GM12878 (cell line): ENCODE data around the gene FOXO3. TPM values are rescaled to one million over a fixed set of nuclear protein-coding genes. Genes with fewer than 3 reads are reported as not detected.

ENCODE experiments used
- ATAC-seq: fragments of 200-7000 bp; cut with Tn5 transposase; 3 replicates; pipeline ENCODE4 v1.9.1; 2020; ENCODE audit warnings: mild to moderate bottlenecking, moderate library complexity
- BruUV-seq: library from RNA; stranded (reverse); fragments of 400-500 nt; replicated peaks from 2 replicates; lab custom pipeline; 2021; lab: Mats Ljungman, UMichigan
- CTCF ChIA-PET: fragments of 300-600 bp; sonication (Branson Sonifier 250); formaldehyde crosslinking; extraction: SDS; loops from one replicate; lab custom pipeline; 2021; ENCODE audit warnings: inconsistent platforms; lab: Yijun Ruan, JAX
- POLR2A ChIA-PET: fragments of 350-600 bp; formaldehyde crosslinking; extraction: SDS; loops from one replicate; lab custom pipeline; 2021; ENCODE audit warnings: inconsistent platforms; lab: Charles Lee
- RAD21 ChIA-PET: fragments of 300-600 bp; sonication (Branson Sonifier 250); formaldehyde crosslinking; loops from one replicate; lab custom pipeline; 2023; ENCODE audit warnings: antibody characterized with exemption; ENCODE audit not compliant: unreplicated experiment; lab: Charles Lee
- SMC1A ChIA-PET: fragments of 300-600 bp; sonication (Branson Sonifier 250); formaldehyde crosslinking; loops from one replicate; lab custom pipeline; 2023; ENCODE audit not compliant: unreplicated experiment, uncharacterized antibody; lab: Charles Lee
- DNase-seq: peaks from one replicate; pipeline ENCODE4 v3.0.0-alpha.2; 2011; ENCODE audit warnings: low read depth, low spot score
- FAIRE-seq: peaks from 3 replicates; lab custom pipeline; 2011; peaks lifted over from hg19 to GRCh38; lab: Jason Lieb, UNC
- H2AFZ ChIP-seq: 2 replicates; pipeline ENCODE4 v1.6.0; 2011; ENCODE audit warnings: low read depth, low read length, control low read depth; ENCODE audit not compliant: control insufficient read depth
- H3K27ac ChIP-seq: 2 replicates; pipeline ENCODE4 v1.5.1; 2011; ENCODE audit warnings: control low read depth; ENCODE audit not compliant: control insufficient read depth, insufficient read depth
- H3K27me3 ChIP-seq, 2 experiments: replicated peaks in 1 of 2; 2 replicates each; pipeline versions ENCODE4 v1.6.0 to v1.6.1; 2011; ENCODE audit warnings: low read length in 1 of 2; ENCODE audit not compliant: control insufficient read depth in 2 of 2, insufficient read depth in 2 of 2
- H3K36me3 ChIP-seq, 2 experiments: 2 replicates each; pipeline ENCODE4 v1.5.1; 2011; ENCODE audit warnings: low read length in 1 of 2; ENCODE audit not compliant: control insufficient read depth in 2 of 2, insufficient read depth in 2 of 2
- H3K4me1 ChIP-seq: 2 replicates; pipeline ENCODE4 v1.6.1; 2011; ENCODE audit warnings: mild to moderate bottlenecking, low read length, moderate library complexity, mixed read lengths; ENCODE audit not compliant: control insufficient read depth, insufficient read depth
- H3K4me2 ChIP-seq: 2 replicates; pipeline ENCODE4 v1.6.0; 2011; ENCODE audit warnings: control low read depth; ENCODE audit not compliant: control insufficient read depth, insufficient read depth
- H3K4me3 ChIP-seq: fragments of 200-600 bp; sonication (generic); 2 replicates; pipeline ENCODE4 v1.5.1; 2016
- H3K79me2 ChIP-seq: 2 replicates; pipeline ENCODE4 v1.6.0; 2011; ENCODE audit warnings: low read length; ENCODE audit not compliant: control insufficient read depth, insufficient read depth
- H3K9ac ChIP-seq: 2 replicates; pipeline ENCODE4 v1.8.0; 2011; ENCODE audit warnings: low read length, control low read depth, mixed read lengths; ENCODE audit not compliant: control insufficient read depth, insufficient read depth
- H3K9me3 ChIP-seq: replicated peaks from 3 replicates; pipeline ENCODE4 v1.5.1; 2011; ENCODE audit warnings: mild to moderate bottlenecking, low read length; ENCODE audit not compliant: control insufficient read depth, insufficient read depth
- H4K20me1 ChIP-seq: 2 replicates; pipeline ENCODE4 v1.6.0; 2011; ENCODE audit not compliant: control insufficient read depth, insufficient read depth
- MEF2A ChIP-seq: IDR thresholded peaks from 2 replicates; pipeline ENCODE4 v1.6.1; 2011; ENCODE audit warnings: low read depth, mild to moderate bottlenecking, low read length, moderate library complexity; ENCODE audit not compliant: insufficient read depth
- POLR2A ChIP-seq: IDR thresholded peaks from 2 replicates; pipeline ENCODE4 v1.6.1; 2011; ENCODE audit warnings: low read depth, mild to moderate bottlenecking, low read length
- SIN3A ChIP-seq: IDR thresholded peaks from 2 replicates; pipeline ENCODE4 v1.6.1; 2012; ENCODE audit warnings: low read depth, low read length, improper control_type of control experiment
- ZNF207 ChIP-seq: fragments of 450-650 bp; IDR thresholded peaks from 2 replicates; pipeline ENCODE4 v1.6.1; 2014; ENCODE audit warnings: antibody characterized with exemption, mild to moderate bottlenecking, borderline replicate concordance
- WGBS: methylation state at CpG from one replicate; pipeline ENCODE4 v1.1.6; 2016; ENCODE audit warnings: low lambda C conversion rate; ENCODE audit not compliant: insufficient replicate concordance, insufficient coverage; ENCODE audit errors: missing lambda C conversion rate; 5-methylcytosine and 5-hydroxymethylcytosine counted together
- in situ Hi-C: fragments of 300-500 bp; cut with MboI; formaldehyde crosslinking; loops from 9 replicates; pipeline ENCODE4 v1.14.3; 2018; ENCODE audit warnings: mixed read lengths
- intact Hi-C: fragments of 100-400 bp; cut with micrococcal nuclease; formaldehyde crosslinking; loops from one replicate; pipeline ENCODE4 v1.14.2; 2022; ENCODE audit not compliant: unreplicated experiment
- polyA plus RNA-seq, 11 experiments: library from polyadenylated mRNA; depleted of rRNA in 4 of 11; unstranded in 6 of 11; stranded (reverse) in 5 of 11; fragments of >200 nt; fragmentation: Nextera tagmentation in 4 of 11; fragmentation: Illumina TruSeq in 1 of 11; extraction: Ambion mirVana in 4 of 11; extraction: Trizol in 1 of 11; gene quantifications; 1 replicate in 1 of 11; 2 replicates in 10 of 11; pipeline versions ENCODE4 v1.2.1 to v1.2.3, GENCODE V29; 2011 to 2016; ENCODE audit warnings: inconsistent platforms in 2 of 11, missing spikeins in 2 of 11, low read depth in 1 of 11
- total RNA-seq, 4 experiments: library from RNA; depleted of rRNA in 3 of 4; stranded (reverse); fragments of >200 nt in 3 of 4; fragmentation: Illumina TruSeq in 1 of 4; extraction: Trizol in 1 of 4; gene quantifications; 2 replicates each; pipeline versions ENCODE4 v1.2.1 to v1.2.3, GENCODE V29; 2013 to 2021
- TF ChIP-seq, protein P1 (sequence below): fragments of 450-650 bp; IDR thresholded peaks from 2 replicates; pipeline ENCODE4 v1.6.1; 2018; ENCODE audit warnings: mild to moderate bottlenecking, low read depth, moderate library complexity; ENCODE audit not compliant: partially characterized antibody

FOXO3 gene
- total and polyA plus RNA-seq, 10 of the 15 experiments (the other 5 are each of a cell fraction or from before 2014, with no cell fraction given), result 0.82 to 4.5 (median 1.7) TPM

- WGBS, result 41% methylated on average over 5 of the region's 5 CpGs
- ChIA-PET POLR2A (no interaction called here), RAD21 (no interaction called here), SMC1A (no interaction called here), CTCF (no interaction called here)
- no TSS peak for BruUV-seq
- intact Hi-C loops, result no loop called here
- Histone ChIP-seq H3K79me2 (no peaks in the 10 kb centered on the region), H3K4me1 (no peaks in the 10 kb centered on the region), H3K9ac (no peak overlapping the region), H3K27me3 (peaks cover 1 to 5% of the 10 kb centered on the region in 2 experiments; a peak in 3 of 4 replicates), H3K36me3 (no peaks in the 10 kb centered on the region), H2AFZ (no peak overlapping the region), H3K9me3 (no peaks in the 10 kb centered on the region; the same call in 2 of the 3 replicates), H3K4me2 (no peak overlapping the region), H3K4me3 (no peak overlapping the region), H4K20me1 (no peaks in the 10 kb centered on the region), H3K27ac (no peak overlapping the region)
- TF ChIP-seq SIN3A, result no peak
- no peak for TF ChIP-seq ZNF207
- TF ChIP-seq MEF2A, result no peak
- TF ChIP-seq, protein P1, sequence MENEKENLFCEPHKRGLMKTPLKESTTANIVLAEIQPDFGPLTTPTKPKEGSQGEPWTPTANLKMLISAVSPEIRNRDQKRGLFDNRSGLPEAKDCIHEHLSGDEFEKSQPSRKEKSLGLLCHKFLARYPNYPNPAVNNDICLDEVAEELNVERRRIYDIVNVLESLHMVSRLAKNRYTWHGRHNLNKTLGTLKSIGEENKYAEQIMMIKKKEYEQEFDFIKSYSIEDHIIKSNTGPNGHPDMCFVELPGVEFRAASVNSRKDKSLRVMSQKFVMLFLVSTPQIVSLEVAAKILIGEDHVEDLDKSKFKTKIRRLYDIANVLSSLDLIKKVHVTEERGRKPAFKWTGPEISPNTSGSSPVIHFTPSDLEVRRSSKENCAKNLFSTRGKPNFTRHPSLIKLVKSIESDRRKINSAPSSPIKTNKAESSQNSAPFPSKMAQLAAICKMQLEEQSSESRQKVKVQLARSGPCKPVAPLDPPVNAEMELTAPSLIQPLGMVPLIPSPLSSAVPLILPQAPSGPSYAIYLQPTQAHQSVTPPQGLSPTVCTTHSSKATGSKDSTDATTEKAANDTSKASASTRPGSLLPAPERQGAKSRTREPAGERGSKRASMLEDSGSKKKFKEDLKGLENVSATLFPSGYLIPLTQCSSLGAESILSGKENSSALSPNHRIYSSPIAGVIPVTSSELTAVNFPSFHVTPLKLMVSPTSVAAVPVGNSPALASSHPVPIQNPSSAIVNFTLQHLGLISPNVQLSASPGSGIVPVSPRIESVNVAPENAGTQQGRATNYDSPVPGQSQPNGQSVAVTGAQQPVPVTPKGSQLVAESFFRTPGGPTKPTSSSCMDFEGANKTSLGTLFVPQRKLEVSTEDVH, result no peak
- no peak for TF ChIP-seq POLR2A
- no peak for FAIRE-seq
- in situ Hi-C loops, result no loop called here
- no peak for ATAC-seq
- DNase-seq, result no peak
Observed at GRCh38 chr6:108711826-108712225, 151.1 kb downstream of the FOXO3 start.
